Measurements from ENCODE around the gene ENPP3. TPM values are rescaled to one million over a fixed set of nuclear protein-coding genes. Genes with fewer than 3 reads are reported as not detected.
A peak's percentile ranks its signal among the peaks of the same experiment; 100 is the strongest.

Gene ENPP3
- total and polyA plus RNA-seq, 10 donors = 0.23 to 1.3 (median 0.54) TPM

DNA sequence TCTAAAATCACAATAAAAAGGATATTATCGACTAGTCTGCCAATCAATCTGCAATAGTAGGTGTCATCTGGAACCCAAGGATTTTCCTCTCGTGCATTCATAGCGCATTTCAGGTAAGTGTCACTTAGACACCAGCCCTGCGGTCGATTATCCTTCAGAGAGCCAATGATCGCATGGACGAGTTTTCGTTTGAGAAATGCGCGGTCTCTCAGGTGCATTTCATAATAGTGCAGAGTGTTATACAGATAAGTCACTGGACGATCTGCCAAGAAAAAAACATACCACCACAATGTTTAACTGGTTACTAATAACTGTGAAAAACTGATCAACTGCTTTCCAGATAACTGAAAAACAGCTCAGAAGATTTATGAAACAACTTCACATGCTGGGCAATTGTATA, 43.0 kb upstream of the ENPP3 start:
- WGBS, 5 donors = 96 to 97% (median 97%) methylated on average over 11 of the region's 11 CpGs
- TF ChIP-seq POLR2A (IDR thresholded peaks at IDR 0.05) (no peak), POLR2AphosphoS5 (IDR thresholded peaks at IDR 0.05) (no peak)
- TF ChIP-seq, protein P1, sequence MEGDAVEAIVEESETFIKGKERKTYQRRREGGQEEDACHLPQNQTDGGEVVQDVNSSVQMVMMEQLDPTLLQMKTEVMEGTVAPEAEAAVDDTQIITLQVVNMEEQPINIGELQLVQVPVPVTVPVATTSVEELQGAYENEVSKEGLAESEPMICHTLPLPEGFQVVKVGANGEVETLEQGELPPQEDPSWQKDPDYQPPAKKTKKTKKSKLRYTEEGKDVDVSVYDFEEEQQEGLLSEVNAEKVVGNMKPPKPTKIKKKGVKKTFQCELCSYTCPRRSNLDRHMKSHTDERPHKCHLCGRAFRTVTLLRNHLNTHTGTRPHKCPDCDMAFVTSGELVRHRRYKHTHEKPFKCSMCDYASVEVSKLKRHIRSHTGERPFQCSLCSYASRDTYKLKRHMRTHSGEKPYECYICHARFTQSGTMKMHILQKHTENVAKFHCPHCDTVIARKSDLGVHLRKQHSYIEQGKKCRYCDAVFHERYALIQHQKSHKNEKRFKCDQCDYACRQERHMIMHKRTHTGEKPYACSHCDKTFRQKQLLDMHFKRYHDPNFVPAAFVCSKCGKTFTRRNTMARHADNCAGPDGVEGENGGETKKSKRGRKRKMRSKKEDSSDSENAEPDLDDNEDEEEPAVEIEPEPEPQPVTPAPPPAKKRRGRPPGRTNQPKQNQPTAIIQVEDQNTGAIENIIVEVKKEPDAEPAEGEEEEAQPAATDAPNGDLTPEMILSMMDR (IDR thresholded peaks at IDR 0.05 in 8 of 11, conservative IDR thresholded peaks at IDR 0.05 in 3 of 11) = no peak
- H3K27me3 ChIP-seq (replicated peaks in 1 of 7) = no peaks in the 10 kb centered on the region
- no peak overlapping the region for H3K4me3 ChIP-seq
- intact Hi-C loops (cut with DNase I; ENCODE audit: low total_unique reads) = no loop called here
- H3K4me1 ChIP-seq = no peaks in the 10 kb centered on the region
- no peaks in the 10 kb centered on the region for H3K9me3 ChIP-seq
- peaks cover 5 to 100% (median 96%) of the 10 kb centered on the region in 6 donors for H3K36me3 ChIP-seq
- no peak for DNase-seq
- no peak overlapping the region for H3K27ac ChIP-seq

DNA sequence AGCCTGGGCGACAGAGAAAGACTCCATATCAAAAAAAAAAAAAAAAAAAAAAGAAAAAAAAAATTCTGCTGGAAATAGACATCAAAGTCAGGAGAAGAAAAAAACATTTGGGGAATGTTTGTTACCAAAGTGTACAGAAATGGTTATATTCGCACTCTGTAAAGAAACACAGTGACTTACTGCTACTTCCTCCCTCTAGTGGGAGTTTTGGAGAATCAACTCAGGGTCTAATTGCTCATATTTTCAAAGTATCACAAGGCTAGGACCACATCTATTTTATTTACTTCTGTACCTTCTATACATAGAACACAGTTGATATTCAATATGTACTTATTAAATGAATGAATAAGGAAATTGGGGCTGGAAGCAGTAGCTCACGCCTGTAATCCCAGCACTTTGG, 39.7 kb upstream of the ENPP3 start:
- intact Hi-C loops (cut with DNase I; ENCODE audit: low total_unique reads) = no loop called here
- no peak for DNase-seq
- TF ChIP-seq POLR2A (IDR thresholded peaks at IDR 0.05) = no peak
- TF ChIP-seq, protein P1 (IDR thresholded peaks at IDR 0.05 in 8 of 11, conservative IDR thresholded peaks at IDR 0.05 in 3 of 11) = peak in 2 of 11 experiments; percentile 28 to 29
- TF ChIP-seq POLR2AphosphoS5 (IDR thresholded peaks at IDR 0.05) = no peak
- 94 to 97% (median 96%) methylated on average over 3 of the region's 3 CpGs for WGBS, 5 donors
- no peak overlapping the region for H3K4me3 ChIP-seq
- H3K4me1 ChIP-seq = no peaks in the 10 kb centered on the region
- peaks cover 5 to 100% (median 96%) of the 10 kb centered on the region in 6 donors for H3K36me3 ChIP-seq
- H3K9me3 ChIP-seq = no peaks in the 10 kb centered on the region
- H3K27ac ChIP-seq = no peak overlapping the region
- no peaks in the 10 kb centered on the region for H3K27me3 ChIP-seq (replicated peaks in 1 of 7)

DNA sequence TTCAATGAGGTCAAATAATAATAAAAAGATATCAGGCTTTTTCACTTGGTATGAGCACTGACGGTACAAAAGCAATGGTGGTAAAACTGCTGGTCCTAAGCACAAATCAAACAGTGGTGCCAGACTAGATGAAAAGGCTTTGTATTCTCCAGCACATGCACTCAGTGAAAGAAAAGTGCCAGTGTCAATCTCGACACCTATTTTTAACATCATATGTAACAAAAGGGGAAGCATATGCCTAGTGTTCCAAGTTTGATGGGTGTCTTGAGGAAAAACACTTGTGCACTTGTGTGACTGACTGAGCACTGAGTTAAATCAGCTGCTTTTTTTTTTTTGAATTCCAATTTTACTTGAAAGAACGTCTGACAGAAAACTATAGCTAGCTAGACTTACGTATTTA, 36.4 kb upstream of the ENPP3 start:
- Histone ChIP-seq H3K9me3 (no peaks in the 10 kb centered on the region), H3K27ac (no peak overlapping the region), H3K4me1 (no peaks in the 10 kb centered on the region), H3K4me3 (no peak overlapping the region), H3K36me3 (peaks cover 5 to 100% (median 96%) of the 10 kb centered on the region in 6 donors), H3K27me3 (replicated peaks in 1 of 7) (no peaks in the 10 kb centered on the region)
- intact Hi-C loops (cut with DNase I; ENCODE audit: low total_unique reads) = no loop called here
- TF ChIP-seq, protein P1 (IDR thresholded peaks at IDR 0.05 in 8 of 11, conservative IDR thresholded peaks at IDR 0.05 in 3 of 11) = no peak
- TF ChIP-seq POLR2A (IDR thresholded peaks at IDR 0.05) (no peak), POLR2AphosphoS5 (IDR thresholded peaks at IDR 0.05) (no peak)
- WGBS, 5 donors = 85 to 90% (median 88%) methylated on average over 4 of the region's 4 CpGs
- no peak for DNase-seq

DNA sequence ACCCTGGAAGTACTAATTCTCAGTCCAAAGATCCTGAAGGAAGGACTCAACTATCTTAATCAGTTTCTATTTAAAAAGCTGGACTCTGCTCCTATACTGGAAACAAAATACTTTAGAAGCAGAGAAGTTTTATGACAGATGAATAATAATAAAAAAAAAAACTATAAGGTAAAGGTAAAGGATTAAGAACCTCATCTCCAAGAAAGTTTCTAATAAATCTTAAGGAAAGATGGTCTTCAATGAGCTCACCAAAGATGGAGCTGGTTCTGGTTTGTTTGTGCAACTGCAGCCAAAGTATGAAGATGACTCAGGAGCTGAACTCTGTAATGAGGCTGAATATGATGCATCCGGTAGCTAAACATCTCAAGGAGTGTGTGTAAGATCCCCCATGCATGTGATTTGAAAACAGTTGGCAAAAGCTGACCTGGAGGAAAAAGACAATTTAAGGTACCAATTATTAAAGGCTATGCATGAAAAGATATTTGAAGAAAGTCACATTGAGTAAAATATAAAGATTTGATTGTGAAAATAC, 34.3 kb upstream of the ENPP3 start:
- WGBS, 5 donors = 89 to 97% (median 92%) methylated on average over 1 of the region's 1 CpG
- Histone ChIP-seq H3K27me3 (replicated peaks in 1 of 7) (no peaks in the 10 kb centered on the region), H3K4me3 (no peak overlapping the region), H3K4me1 (no peaks in the 10 kb centered on the region), H3K36me3 (peaks cover 0 to 100% (median 95%) of the 10 kb centered on the region in 6 donors), H3K27ac (no peak overlapping the region), H3K9me3 (no peaks in the 10 kb centered on the region)
- intact Hi-C loops (cut with DNase I; ENCODE audit: low total_unique reads) = no loop called here
- TF ChIP-seq, protein P1 (IDR thresholded peaks at IDR 0.05 in 8 of 11, conservative IDR thresholded peaks at IDR 0.05 in 3 of 11) = no peak
- no peak for TF ChIP-seq POLR2A (IDR thresholded peaks at IDR 0.05)
- no peak for TF ChIP-seq POLR2AphosphoS5 (IDR thresholded peaks at IDR 0.05)
- DNase-seq = no peak
